ENCODE results near the gene NCAM2.

GRCh38 chr21:21460979-21461378, 462.8 kb downstream of the NCAM2 start:
- TF ChIP-seq CTCF (IDR thresholded peaks at IDR 0.05) (no peak), POLR2A (IDR thresholded peaks at IDR 0.05) (no peak)
